GM12878 (cell line): ENCODE results near the gene KIF12. TPM values are rescaled to one million over a fixed set of nuclear protein-coding genes. Genes with fewer than 3 reads are reported as not detected.

Experiments
- ATAC-seq: fragments of 200-7000 bp; cut with Tn5 transposase; 3 replicates; pipeline ENCODE4 v1.9.1; 2020; ENCODE audit warnings: mild to moderate bottlenecking, moderate library complexity
- Bru-seq: library from RNA; stranded (reverse); fragments of 400-500 nt; gene quantifications from one replicate; lab custom pipeline; 2021; lab: Mats Ljungman, UMichigan
- BruChase-seq, 2 experiments: library from RNA; stranded (reverse); fragments of 400-500 nt; gene quantifications; one replicate each; lab custom pipeline; 2021; lab: Mats Ljungman, UMichigan
- BruUV-seq: library from RNA; stranded (reverse); fragments of 400-500 nt; replicated peaks from 2 replicates; lab custom pipeline; 2021; lab: Mats Ljungman, UMichigan
- CTCF ChIA-PET: fragments of 300-600 bp; sonication (Branson Sonifier 250); formaldehyde crosslinking; extraction: SDS; loops from one replicate; lab custom pipeline; 2021; ENCODE audit warnings: inconsistent platforms; lab: Yijun Ruan, JAX
- POLR2A ChIA-PET: fragments of 350-600 bp; formaldehyde crosslinking; extraction: SDS; loops from one replicate; lab custom pipeline; 2021; ENCODE audit warnings: inconsistent platforms; lab: Charles Lee
- RAD21 ChIA-PET: fragments of 300-600 bp; sonication (Branson Sonifier 250); formaldehyde crosslinking; loops from one replicate; lab custom pipeline; 2023; ENCODE audit warnings: antibody characterized with exemption; ENCODE audit not compliant: unreplicated experiment; lab: Charles Lee
- SMC1A ChIA-PET: fragments of 300-600 bp; sonication (Branson Sonifier 250); formaldehyde crosslinking; loops from one replicate; lab custom pipeline; 2023; ENCODE audit not compliant: unreplicated experiment, uncharacterized antibody; lab: Charles Lee
- DNase-seq: peaks from one replicate; pipeline ENCODE4 v3.0.0-alpha.2; 2011; ENCODE audit warnings: low read depth, low spot score
- FAIRE-seq: peaks from 3 replicates; lab custom pipeline; 2011; peaks lifted over from hg19 to GRCh38; lab: Jason Lieb, UNC
- H2AFZ ChIP-seq: 2 replicates; pipeline ENCODE4 v1.6.0; 2011; ENCODE audit warnings: low read depth, low read length, control low read depth; ENCODE audit not compliant: control insufficient read depth
- H3K27ac ChIP-seq: 2 replicates; pipeline ENCODE4 v1.5.1; 2011; ENCODE audit warnings: control low read depth; ENCODE audit not compliant: control insufficient read depth, insufficient read depth
- H3K27me3 ChIP-seq, 2 experiments: replicated peaks in 1 of 2; 2 replicates each; pipeline versions ENCODE4 v1.6.0 to v1.6.1; 2011; ENCODE audit warnings: low read length in 1 of 2; ENCODE audit not compliant: control insufficient read depth in 2 of 2, insufficient read depth in 2 of 2
- H3K36me3 ChIP-seq, 2 experiments: 2 replicates each; pipeline ENCODE4 v1.5.1; 2011; ENCODE audit warnings: low read length in 1 of 2; ENCODE audit not compliant: control insufficient read depth in 2 of 2, insufficient read depth in 2 of 2
- H3K4me1 ChIP-seq: 2 replicates; pipeline ENCODE4 v1.6.1; 2011; ENCODE audit warnings: mild to moderate bottlenecking, low read length, moderate library complexity, mixed read lengths; ENCODE audit not compliant: control insufficient read depth, insufficient read depth
- H3K4me2 ChIP-seq: 2 replicates; pipeline ENCODE4 v1.6.0; 2011; ENCODE audit warnings: control low read depth; ENCODE audit not compliant: control insufficient read depth, insufficient read depth
- H3K4me3 ChIP-seq: fragments of 200-600 bp; sonication (generic); 2 replicates; pipeline ENCODE4 v1.5.1; 2016
- H3K79me2 ChIP-seq: 2 replicates; pipeline ENCODE4 v1.6.0; 2011; ENCODE audit warnings: low read length; ENCODE audit not compliant: control insufficient read depth, insufficient read depth
- H3K9ac ChIP-seq: 2 replicates; pipeline ENCODE4 v1.8.0; 2011; ENCODE audit warnings: low read length, control low read depth, mixed read lengths; ENCODE audit not compliant: control insufficient read depth, insufficient read depth
- H3K9me3 ChIP-seq: replicated peaks from 3 replicates; pipeline ENCODE4 v1.5.1; 2011; ENCODE audit warnings: mild to moderate bottlenecking, low read length; ENCODE audit not compliant: control insufficient read depth, insufficient read depth
- H4K20me1 ChIP-seq: 2 replicates; pipeline ENCODE4 v1.6.0; 2011; ENCODE audit not compliant: control insufficient read depth, insufficient read depth
- FOXK2 ChIP-seq: fragments of 450-650 bp; IDR thresholded peaks from 2 replicates; pipeline ENCODE4 v1.6.1; 2017; ENCODE audit warnings: mild to moderate bottlenecking, moderate library complexity
- IKZF1 ChIP-seq: fragments of 450-650 bp; conservative IDR thresholded peaks from 2 replicates; pipeline ENCODE4 v1.6.1; 2017; ENCODE audit warnings: antibody characterized with exemption, mild to moderate bottlenecking
- NFIC ChIP-seq: IDR thresholded peaks from 2 replicates; pipeline ENCODE4 v1.6.1; 2012; ENCODE audit warnings: low read depth, mild to moderate bottlenecking, inconsistent platforms, low read length, moderate library complexity
- RBBP5 ChIP-seq: fragments of 200-600 bp; sonication (generic); conservative IDR thresholded peaks from 2 replicates; pipeline ENCODE4 v1.6.1; 2016
- SIX5 ChIP-seq: IDR thresholded peaks from 2 replicates; pipeline ENCODE4 v1.6.1; 2011; ENCODE audit warnings: mild to moderate bottlenecking, low read depth, low read length, moderate library complexity; ENCODE audit not compliant: severe bottlenecking
- SMAD5 ChIP-seq: IDR thresholded peaks from 2 replicates; pipeline ENCODE4 v1.6.1; 2016; ENCODE audit warnings: antibody characterized with exemption, low read depth
- WGBS: methylation state at CpG from one replicate; pipeline ENCODE4 v1.1.6; 2016; ENCODE audit warnings: low lambda C conversion rate; ENCODE audit not compliant: insufficient replicate concordance, insufficient coverage; ENCODE audit errors: missing lambda C conversion rate; 5-methylcytosine and 5-hydroxymethylcytosine counted together
- in situ Hi-C: fragments of 300-500 bp; cut with MboI; formaldehyde crosslinking; loops from 9 replicates; pipeline ENCODE4 v1.14.3; 2018; ENCODE audit warnings: mixed read lengths
- intact Hi-C: fragments of 100-400 bp; cut with micrococcal nuclease; formaldehyde crosslinking; loops from one replicate; pipeline ENCODE4 v1.14.2; 2022; ENCODE audit not compliant: unreplicated experiment
- long read RNA-seq, 2 experiments: library from polyadenylated mRNA; unstranded; transcript quantifications; one replicate each; pipeline ENCODE4 v2.0.0, GENCODE V29; 2019 to 2020
- polyA minus RNA-seq, 3 experiments: library from RNA; depleted of rRNA, polyadenylated mRNA; stranded (reverse); fragments of >200 nt; gene quantifications; 2 replicates each; pipeline ENCODE4 v1.2.3, GENCODE V29; 2011
- polyA plus RNA-seq, 11 experiments: library from polyadenylated mRNA; depleted of rRNA in 4 of 11; unstranded in 6 of 11; stranded (reverse) in 5 of 11; fragments of >200 nt; fragmentation: Nextera tagmentation in 4 of 11; fragmentation: Illumina TruSeq in 1 of 11; extraction: Ambion mirVana in 4 of 11; extraction: Trizol in 1 of 11; gene quantifications; 1 replicate in 1 of 11; 2 replicates in 10 of 11; pipeline versions ENCODE4 v1.2.1 to v1.2.3, GENCODE V29; 2011 to 2016; ENCODE audit warnings: inconsistent platforms in 2 of 11, missing spikeins in 2 of 11, low read depth in 1 of 11
- total RNA-seq, 4 experiments: library from RNA; depleted of rRNA in 3 of 4; stranded (reverse); fragments of >200 nt in 3 of 4; fragmentation: Illumina TruSeq in 1 of 4; extraction: Trizol in 1 of 4; gene quantifications; 2 replicates each; pipeline versions ENCODE4 v1.2.1 to v1.2.3, GENCODE V29; 2013 to 2021
- TF ChIP-seq, protein P1 (sequence below): fragments of 450-650 bp; IDR thresholded peaks from 2 replicates; pipeline ENCODE4 v1.6.1; 2018; ENCODE audit warnings: mild to moderate bottlenecking, low read depth, moderate library complexity; ENCODE audit not compliant: partially characterized antibody

The KIF12 gene
- total RNA-seq (2013; cell fraction: nucleolus; rRNA removed) = not detected in 2 replicates
- total RNA-seq (2014; rRNA removed) = not detected in 2 replicates
- not detected in 2 replicates for total RNA-seq (2014; rRNA removed; fragmentation: Illumina TruSeq; extraction: Trizol)
- total RNA-seq (2021) = 0.27 TPM in 1 of 2 replicates, not detected in the other
- polyA plus RNA-seq (2011; ENCODE audit: low read depth) = not detected
- polyA plus RNA-seq (2011; rRNA removed) = not detected in 2 replicates
- not detected in 2 replicates for polyA plus RNA-seq (2011; cell fraction: cytosol; rRNA removed)
- polyA plus RNA-seq (2011; cell fraction: nucleus; rRNA removed) = not detected in 2 replicates
- polyA plus RNA-seq (2012) = not detected in 2 replicates
- not detected in 2 replicates for polyA plus RNA-seq (2014; fragmentation: Illumina TruSeq; extraction: Trizol)
- not detected for polyA plus RNA-seq (2014; fragmentation: Nextera tagmentation; extraction: Ambion mirVana)
- polyA plus RNA-seq (2014; rRNA removed) = not detected in 2 replicates
- not detected for polyA plus RNA-seq (2016; fragmentation: Nextera tagmentation; extraction: Ambion mirVana)
- polyA minus RNA-seq (2011; rRNA and poly(A)+ RNA removed) = not detected in 2 replicates
- not detected in 2 replicates for polyA minus RNA-seq (2011; cell fraction: cytosol; rRNA and poly(A)+ RNA removed)
- not detected in 2 replicates for polyA minus RNA-seq (2011; cell fraction: nucleus; rRNA and poly(A)+ RNA removed)
- not detected for Bru-seq, nascent RNA
- BruChase-seq, experiment 1, labeled RNA remaining after a 6-hour chase = not detected
- BruChase-seq, experiment 2, labeled RNA remaining after a 2-hour chase = not detected
- long read RNA-seq, experiment 1 = 0 reads
- long read RNA-seq, experiment 2 = 0 reads

DNA sequence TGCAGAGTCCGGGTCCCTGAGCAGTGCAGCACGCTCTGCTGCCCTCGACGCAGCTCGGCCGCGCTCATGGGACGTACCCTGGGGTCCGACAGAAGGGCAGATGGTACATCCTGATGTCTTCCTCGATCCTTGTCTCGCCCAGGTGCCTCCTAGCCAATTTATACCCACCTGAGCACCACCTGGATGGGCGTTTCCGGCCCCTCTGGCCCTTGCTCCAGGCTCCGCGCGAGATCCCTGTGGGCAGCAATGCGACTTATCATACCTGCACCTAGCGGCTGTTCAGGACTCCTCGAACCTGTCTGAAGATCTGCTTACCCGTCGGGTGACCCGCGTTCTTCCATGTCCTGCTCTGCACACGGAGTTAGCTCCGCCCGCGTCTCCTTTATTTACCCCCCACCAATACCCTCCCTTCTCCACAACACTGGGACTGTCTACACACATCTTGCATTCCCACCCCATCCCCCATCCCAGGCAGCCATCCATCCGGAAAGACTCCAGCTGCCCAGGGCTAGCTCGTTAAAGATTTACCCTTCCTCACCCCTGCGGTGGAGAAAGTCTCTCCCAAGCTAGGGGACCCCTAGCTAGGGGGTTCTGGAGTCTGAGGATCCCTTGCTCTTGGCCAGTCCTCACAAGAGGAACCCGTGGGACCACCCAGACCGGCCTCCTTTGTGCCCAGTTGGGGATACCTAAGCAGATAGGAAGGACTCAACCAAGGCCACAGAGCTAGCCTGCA, at the start of gene KIF12:
TSS of gene KIF12 (minus strand) at position 357 of the 733 bp plus-strand sequence. CDS start at position 341, 16 bp downstream.
- CTCF ChIA-PET = interaction anchor here (1.1 to 2.0 kb wide), 2 partner anchors 15 to 192 kb away, joined by 3 to 4 read pairs; no protein-coding TSS in a partner anchor
- intact Hi-C loops = no loop called here
- POLR2A ChIA-PET = no interaction called here
- Histone ChIP-seq H3K4me3 (no peak within 1 kb of the TSS), H2AFZ (no peak within 1 kb of the TSS), H3K9me3 (no peaks in the 10 kb centered on the region), H3K9ac (no peak within 1 kb of the TSS), H4K20me1 (no peaks in the 10 kb centered on the region), H3K79me2 (no peaks in the 10 kb centered on the region), H3K36me3 (no peaks in the 10 kb centered on the region), H3K27ac (no peak within 1 kb of the TSS), H3K4me1 (no peaks in the 10 kb centered on the region), H3K4me2 (no peak within 1 kb of the TSS), H3K27me3 (no peaks in the 10 kb centered on the region; a peak in 2 of 4 replicates)
- RAD21 ChIA-PET = no interaction called here
- no peak for FAIRE-seq
- 72% methylated on average over 30 of the region's 32 CpGs for WGBS
- SMC1A ChIA-PET = interaction anchor here (0.9 kb wide), 1 partner anchor 10 kb away, joined by 3 read pairs; no protein-coding TSS in a partner anchor
- no peak for ATAC-seq
- DNase-seq = no peak
- TF ChIP-seq NFIC (no peak), RBBP5 (no peak), IKZF1 (no peak), FOXK2 (no peak), SIX5 (no peak), SMAD5 (no peak)
- TF ChIP-seq, protein P1, sequence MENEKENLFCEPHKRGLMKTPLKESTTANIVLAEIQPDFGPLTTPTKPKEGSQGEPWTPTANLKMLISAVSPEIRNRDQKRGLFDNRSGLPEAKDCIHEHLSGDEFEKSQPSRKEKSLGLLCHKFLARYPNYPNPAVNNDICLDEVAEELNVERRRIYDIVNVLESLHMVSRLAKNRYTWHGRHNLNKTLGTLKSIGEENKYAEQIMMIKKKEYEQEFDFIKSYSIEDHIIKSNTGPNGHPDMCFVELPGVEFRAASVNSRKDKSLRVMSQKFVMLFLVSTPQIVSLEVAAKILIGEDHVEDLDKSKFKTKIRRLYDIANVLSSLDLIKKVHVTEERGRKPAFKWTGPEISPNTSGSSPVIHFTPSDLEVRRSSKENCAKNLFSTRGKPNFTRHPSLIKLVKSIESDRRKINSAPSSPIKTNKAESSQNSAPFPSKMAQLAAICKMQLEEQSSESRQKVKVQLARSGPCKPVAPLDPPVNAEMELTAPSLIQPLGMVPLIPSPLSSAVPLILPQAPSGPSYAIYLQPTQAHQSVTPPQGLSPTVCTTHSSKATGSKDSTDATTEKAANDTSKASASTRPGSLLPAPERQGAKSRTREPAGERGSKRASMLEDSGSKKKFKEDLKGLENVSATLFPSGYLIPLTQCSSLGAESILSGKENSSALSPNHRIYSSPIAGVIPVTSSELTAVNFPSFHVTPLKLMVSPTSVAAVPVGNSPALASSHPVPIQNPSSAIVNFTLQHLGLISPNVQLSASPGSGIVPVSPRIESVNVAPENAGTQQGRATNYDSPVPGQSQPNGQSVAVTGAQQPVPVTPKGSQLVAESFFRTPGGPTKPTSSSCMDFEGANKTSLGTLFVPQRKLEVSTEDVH = no peak
- BruUV-seq = no TSS peak
- in situ Hi-C loops = loop anchor here (25.0 kb wide), 1 partner anchor 188 kb away; no protein-coding TSS in a partner anchor
